ENCODE measurements around the gene GRM4.

The GRM4 gene

GRCh38 chr6:33976437-33977360 lies 169.2 kb downstream of the GRM4 start:
- DNase-seq = no peak

GRCh38 chr6:33975661-33976436 lies 170.0 kb downstream of the GRM4 start:
- no peak for DNase-seq

GRCh38 chr6:33974471-33974870 lies 171.4 kb downstream of the GRM4 start:
- no peak for DNase-seq

GRCh38 chr6:33974030-33974429 lies 171.9 kb downstream of the GRM4 start:
- DNase-seq = no peak

GRCh38 chr6:33971580-33971979 lies 174.3 kb downstream of the GRM4 start:
- DNase-seq = no peak
